NT2/D1 (cell line): Measurements from ENCODE around the gene ROMO1.

Source experiments
- SUZ12 ChIP-seq: IDR thresholded peaks from 2 replicates; pipeline ENCODE4 v1.6.1; 2011; ENCODE audit not compliant: insufficient read length, insufficient read depth; ENCODE audit errors: extremely low read depth
- YY1 ChIP-seq: IDR thresholded peaks from 2 replicates; pipeline ENCODE4 v1.6.1; 2011; ENCODE audit not compliant: insufficient read length, insufficient read depth
- ZNF274 ChIP-seq: IDR thresholded peaks from 2 replicates; pipeline ENCODE4 v1.6.1; 2011; ENCODE audit warnings: mild to moderate bottlenecking, low read depth, low read length

- TF ChIP-seq YY1 (no peak), SUZ12 (no peak), ZNF274 (no peak)
Observed at GRCh38 chr20:35718972-35719635, 19.9 kb downstream of the ROMO1 start.
